ENCODE results near the gene RFC2. TPM values are rescaled to one million over a fixed set of nuclear protein-coding genes. Genes with fewer than 3 reads are reported as not detected.

Gene RFC2
- total RNA-seq, 1 experiment from 2014 or later, result 75.6 TPM

DNA sequence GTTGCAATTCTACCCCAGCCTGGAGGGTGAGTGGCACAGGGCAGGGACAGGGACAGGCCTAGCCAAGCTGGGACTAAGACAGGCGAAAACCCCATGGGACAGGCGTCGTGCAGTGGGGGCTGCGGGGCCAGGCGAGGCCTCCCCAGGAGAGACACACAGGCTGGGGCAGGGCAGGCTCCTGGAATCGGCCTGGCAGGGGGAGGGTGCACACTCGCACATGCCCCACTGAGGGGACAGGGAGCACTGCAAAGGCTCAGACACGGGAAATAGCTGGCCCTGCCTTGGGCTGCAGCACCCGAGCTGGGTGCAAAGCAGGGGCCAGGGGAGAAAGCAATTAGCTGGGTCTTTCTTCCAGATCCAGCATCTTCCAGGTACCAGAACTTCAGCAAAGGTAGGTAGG lies 34.0 kb downstream of the RFC2 start:
- DNase-seq (ENCODE audit: low read depth, low spot score), result no peak
- POLR2A ChIA-PET, result interaction anchor here (1.5 kb wide), 1 partner anchor 9 kb away, joined by 4 read pairs; no protein-coding TSS in a partner anchor
- TF ChIP-seq EGR1 (IDR thresholded peaks at IDR 0.05; ENCODE audit: low read depth), result no peak
- no peak for TF ChIP-seq ZFX (IDR thresholded peaks at IDR 0.05)
- no peak for TF ChIP-seq EZH2 (IDR thresholded peaks at IDR 0.05)
- TF ChIP-seq CEBPB (IDR thresholded peaks at IDR 0.05; ENCODE audit: low read depth), result no peak
- no peak for TF ChIP-seq RAD21 (IDR thresholded peaks at IDR 0.05; ENCODE audit: low read depth)
- no peak for TF ChIP-seq CBX3 (IDR thresholded peaks at IDR 0.05; ENCODE audit: low read depth)
- no peak for TF ChIP-seq POLR2A (IDR thresholded peaks at IDR 0.05; ENCODE audit: borderline replicate concordance, extremely low read depth, insufficient read depth, insufficient read length)
- TF ChIP-seq, protein P1, sequence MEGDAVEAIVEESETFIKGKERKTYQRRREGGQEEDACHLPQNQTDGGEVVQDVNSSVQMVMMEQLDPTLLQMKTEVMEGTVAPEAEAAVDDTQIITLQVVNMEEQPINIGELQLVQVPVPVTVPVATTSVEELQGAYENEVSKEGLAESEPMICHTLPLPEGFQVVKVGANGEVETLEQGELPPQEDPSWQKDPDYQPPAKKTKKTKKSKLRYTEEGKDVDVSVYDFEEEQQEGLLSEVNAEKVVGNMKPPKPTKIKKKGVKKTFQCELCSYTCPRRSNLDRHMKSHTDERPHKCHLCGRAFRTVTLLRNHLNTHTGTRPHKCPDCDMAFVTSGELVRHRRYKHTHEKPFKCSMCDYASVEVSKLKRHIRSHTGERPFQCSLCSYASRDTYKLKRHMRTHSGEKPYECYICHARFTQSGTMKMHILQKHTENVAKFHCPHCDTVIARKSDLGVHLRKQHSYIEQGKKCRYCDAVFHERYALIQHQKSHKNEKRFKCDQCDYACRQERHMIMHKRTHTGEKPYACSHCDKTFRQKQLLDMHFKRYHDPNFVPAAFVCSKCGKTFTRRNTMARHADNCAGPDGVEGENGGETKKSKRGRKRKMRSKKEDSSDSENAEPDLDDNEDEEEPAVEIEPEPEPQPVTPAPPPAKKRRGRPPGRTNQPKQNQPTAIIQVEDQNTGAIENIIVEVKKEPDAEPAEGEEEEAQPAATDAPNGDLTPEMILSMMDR (IDR thresholded peaks at IDR 0.05 in 2 of 3, conservative IDR thresholded peaks at IDR 0.05 in 1 of 3; ENCODE audit: borderline replicate concordance in 1 of 3, insufficient read depth in 1 of 3, low read depth in 2 of 3, low read length in 2 of 3), result no peak
- no peak for TF ChIP-seq POLR2AphosphoS5 (IDR thresholded peaks at IDR 0.05; ENCODE audit: low read depth, low read length)
- no peak for TF ChIP-seq SRF (IDR thresholded peaks at IDR 0.05; ENCODE audit: low read depth)
- TF ChIP-seq SIN3A (IDR thresholded peaks at IDR 0.05; ENCODE audit: low read depth), result no peak
- no peak for TF ChIP-seq SP1 (IDR thresholded peaks at IDR 0.05; ENCODE audit: low read depth)
- TF ChIP-seq, protein P2, sequence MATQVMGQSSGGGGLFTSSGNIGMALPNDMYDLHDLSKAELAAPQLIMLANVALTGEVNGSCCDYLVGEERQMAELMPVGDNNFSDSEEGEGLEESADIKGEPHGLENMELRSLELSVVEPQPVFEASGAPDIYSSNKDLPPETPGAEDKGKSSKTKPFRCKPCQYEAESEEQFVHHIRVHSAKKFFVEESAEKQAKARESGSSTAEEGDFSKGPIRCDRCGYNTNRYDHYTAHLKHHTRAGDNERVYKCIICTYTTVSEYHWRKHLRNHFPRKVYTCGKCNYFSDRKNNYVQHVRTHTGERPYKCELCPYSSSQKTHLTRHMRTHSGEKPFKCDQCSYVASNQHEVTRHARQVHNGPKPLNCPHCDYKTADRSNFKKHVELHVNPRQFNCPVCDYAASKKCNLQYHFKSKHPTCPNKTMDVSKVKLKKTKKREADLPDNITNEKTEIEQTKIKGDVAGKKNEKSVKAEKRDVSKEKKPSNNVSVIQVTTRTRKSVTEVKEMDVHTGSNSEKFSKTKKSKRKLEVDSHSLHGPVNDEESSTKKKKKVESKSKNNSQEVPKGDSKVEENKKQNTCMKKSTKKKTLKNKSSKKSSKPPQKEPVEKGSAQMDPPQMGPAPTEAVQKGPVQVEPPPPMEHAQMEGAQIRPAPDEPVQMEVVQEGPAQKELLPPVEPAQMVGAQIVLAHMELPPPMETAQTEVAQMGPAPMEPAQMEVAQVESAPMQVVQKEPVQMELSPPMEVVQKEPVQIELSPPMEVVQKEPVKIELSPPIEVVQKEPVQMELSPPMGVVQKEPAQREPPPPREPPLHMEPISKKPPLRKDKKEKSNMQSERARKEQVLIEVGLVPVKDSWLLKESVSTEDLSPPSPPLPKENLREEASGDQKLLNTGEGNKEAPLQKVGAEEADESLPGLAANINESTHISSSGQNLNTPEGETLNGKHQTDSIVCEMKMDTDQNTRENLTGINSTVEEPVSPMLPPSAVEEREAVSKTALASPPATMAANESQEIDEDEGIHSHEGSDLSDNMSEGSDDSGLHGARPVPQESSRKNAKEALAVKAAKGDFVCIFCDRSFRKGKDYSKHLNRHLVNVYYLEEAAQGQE (IDR thresholded peaks at IDR 0.05; ENCODE audit: low read depth), result no peak
- TF ChIP-seq JUND (IDR thresholded peaks at IDR 0.05), result no peak
- TF ChIP-seq, protein P3, sequence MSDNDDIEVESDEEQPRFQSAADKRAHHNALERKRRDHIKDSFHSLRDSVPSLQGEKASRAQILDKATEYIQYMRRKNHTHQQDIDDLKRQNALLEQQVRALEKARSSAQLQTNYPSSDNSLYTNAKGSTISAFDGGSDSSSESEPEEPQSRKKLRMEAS (IDR thresholded peaks at IDR 0.05), result no peak
- TF ChIP-seq, protein P4, sequence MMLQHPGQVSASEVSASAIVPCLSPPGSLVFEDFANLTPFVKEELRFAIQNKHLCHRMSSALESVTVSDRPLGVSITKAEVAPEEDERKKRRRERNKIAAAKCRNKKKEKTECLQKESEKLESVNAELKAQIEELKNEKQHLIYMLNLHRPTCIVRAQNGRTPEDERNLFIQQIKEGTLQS (IDR thresholded peaks at IDR 0.05), result no peak
- no peaks in the 10 kb centered on the region for H3K36me3 ChIP-seq (ENCODE audit: control insufficient read depth in 1 of 2, insufficient read depth in 2 of 2, low read length in 2 of 2)
- RAD21 ChIA-PET (ENCODE audit: low non-redundant PET in 1 of 2, low total read pairs in 2 of 2, uncharacterized antibody in 2 of 2, unreplicated experiment in 2 of 2), result no interaction called here
- CTCF ChIA-PET, result no interaction called here
- no peaks in the 10 kb centered on the region for H3K79me2 ChIP-seq (ENCODE audit: insufficient read depth, low read length)
- no peaks in the 10 kb centered on the region for H4K20me1 ChIP-seq (ENCODE audit: insufficient read depth)
- H2AFZ ChIP-seq (ENCODE audit: low read depth, low read length, poor library complexity, severe bottlenecking), result no peak overlapping the region
- no peaks in the 10 kb centered on the region for H3K27me3 ChIP-seq (ENCODE audit: insufficient read depth, low read length)
- no peaks in the 10 kb centered on the region for H3K9me3 ChIP-seq (ENCODE audit: control insufficient read depth in 1 of 2, insufficient read depth in 1 of 2, low read depth in 1 of 2, low read length in 2 of 2)
- ATAC-seq, result peak; percentile 39
- no TSS peak for BruUV-seq (replicated peaks)
- H3K4me1 ChIP-seq (ENCODE audit: control insufficient read depth in 1 of 2, insufficient read depth in 2 of 2, low read length in 2 of 2), result peaks cover 3 to 18% of the 10 kb centered on the region in 2 experiments; a peak in 3 of 4 replicates
- peak overlapping the region; percentile 25; the same call in 1 of the 2 replicates for H3K27ac ChIP-seq (ENCODE audit: low read depth, low read length)
- no peaks in the 10 kb centered on the region for H3K9me2 ChIP-seq (ENCODE audit: insufficient read depth)
- intact Hi-C loops (cut with micrococcal nuclease), result no loop called here
- H3K4me2 ChIP-seq (ENCODE audit: low read length), result no peak overlapping the region
- H3K4me3 ChIP-seq (replicated peaks in 1 of 2; ENCODE audit: low read depth in 1 of 2, low read length in 2 of 2), result no peak overlapping the region
- no peak overlapping the region for H3K9ac ChIP-seq (ENCODE audit: low read length)
